ENCODE data around the gene MCC. TPM values are rescaled to one million over a fixed set of nuclear protein-coding genes. Genes with fewer than 3 reads are reported as not detected.

MCC gene
- total RNA-seq, 4 donors from 2014 or later: 1.2 to 133 (median 8.5) TPM

DNA sequence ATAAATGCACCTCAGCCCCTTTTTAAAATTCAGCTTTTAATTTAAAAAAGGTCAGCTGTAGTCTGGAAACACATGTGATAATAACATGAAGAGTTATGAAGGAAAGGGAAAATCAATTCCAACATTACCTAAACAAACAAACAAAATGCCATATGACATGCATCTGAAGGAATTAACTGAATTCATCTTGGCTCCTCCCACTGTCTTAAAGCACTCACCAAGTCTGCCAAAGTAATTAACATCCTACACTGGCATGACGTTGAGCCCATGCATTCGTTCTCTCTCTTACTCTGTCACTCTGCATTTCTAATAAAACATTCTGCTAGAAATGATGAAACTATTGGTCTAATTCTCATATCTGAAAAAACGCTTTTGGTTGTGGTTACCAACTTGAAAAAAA is 91.2 kb downstream of the MCC start:
- no peak overlapping the region for H3K27ac ChIP-seq
- TF ChIP-seq POLR2A (IDR thresholded peaks at IDR 0.05): no peak
- TF ChIP-seq, protein P1, sequence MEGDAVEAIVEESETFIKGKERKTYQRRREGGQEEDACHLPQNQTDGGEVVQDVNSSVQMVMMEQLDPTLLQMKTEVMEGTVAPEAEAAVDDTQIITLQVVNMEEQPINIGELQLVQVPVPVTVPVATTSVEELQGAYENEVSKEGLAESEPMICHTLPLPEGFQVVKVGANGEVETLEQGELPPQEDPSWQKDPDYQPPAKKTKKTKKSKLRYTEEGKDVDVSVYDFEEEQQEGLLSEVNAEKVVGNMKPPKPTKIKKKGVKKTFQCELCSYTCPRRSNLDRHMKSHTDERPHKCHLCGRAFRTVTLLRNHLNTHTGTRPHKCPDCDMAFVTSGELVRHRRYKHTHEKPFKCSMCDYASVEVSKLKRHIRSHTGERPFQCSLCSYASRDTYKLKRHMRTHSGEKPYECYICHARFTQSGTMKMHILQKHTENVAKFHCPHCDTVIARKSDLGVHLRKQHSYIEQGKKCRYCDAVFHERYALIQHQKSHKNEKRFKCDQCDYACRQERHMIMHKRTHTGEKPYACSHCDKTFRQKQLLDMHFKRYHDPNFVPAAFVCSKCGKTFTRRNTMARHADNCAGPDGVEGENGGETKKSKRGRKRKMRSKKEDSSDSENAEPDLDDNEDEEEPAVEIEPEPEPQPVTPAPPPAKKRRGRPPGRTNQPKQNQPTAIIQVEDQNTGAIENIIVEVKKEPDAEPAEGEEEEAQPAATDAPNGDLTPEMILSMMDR (IDR thresholded peaks at IDR 0.05): no peak
- H3K9me3 ChIP-seq: no peaks in the 10 kb centered on the region
- no peak for DNase-seq
- no peaks in the 10 kb centered on the region for H3K27me3 ChIP-seq
- H3K4me1 ChIP-seq: no peaks in the 10 kb centered on the region
- H3K36me3 ChIP-seq: no peaks in the 10 kb centered on the region
- H3K4me3 ChIP-seq: no peak overlapping the region

DNA sequence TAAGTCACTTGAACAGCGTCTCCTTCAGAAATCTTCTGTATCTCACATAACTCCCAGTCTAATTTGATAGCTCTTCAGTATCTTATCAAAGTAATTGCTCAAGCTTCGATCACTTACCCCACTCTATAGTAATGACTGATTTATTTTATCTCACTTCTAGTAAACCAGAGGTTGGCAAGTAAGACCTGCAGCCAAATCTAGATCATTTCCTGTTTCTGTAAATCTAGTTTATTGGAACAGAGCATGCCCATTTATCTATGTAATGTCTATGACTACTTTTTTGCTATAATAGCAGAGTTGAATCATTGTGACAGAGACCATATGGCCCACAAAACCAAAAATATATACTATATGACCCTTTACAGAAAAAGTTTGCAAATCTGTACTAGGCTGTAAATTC is 93.6 kb downstream of the MCC start:
- DNase-seq: no peak
- Histone ChIP-seq H3K27ac (no peak overlapping the region), H3K9me3 (no peaks in the 10 kb centered on the region), H3K36me3 (no peaks in the 10 kb centered on the region), H3K4me3 (no peak overlapping the region), H3K4me1 (no peaks in the 10 kb centered on the region), H3K27me3 (no peaks in the 10 kb centered on the region)
- TF ChIP-seq, protein P1 (IDR thresholded peaks at IDR 0.05): no peak
- TF ChIP-seq POLR2A (IDR thresholded peaks at IDR 0.05): no peak

DNA sequence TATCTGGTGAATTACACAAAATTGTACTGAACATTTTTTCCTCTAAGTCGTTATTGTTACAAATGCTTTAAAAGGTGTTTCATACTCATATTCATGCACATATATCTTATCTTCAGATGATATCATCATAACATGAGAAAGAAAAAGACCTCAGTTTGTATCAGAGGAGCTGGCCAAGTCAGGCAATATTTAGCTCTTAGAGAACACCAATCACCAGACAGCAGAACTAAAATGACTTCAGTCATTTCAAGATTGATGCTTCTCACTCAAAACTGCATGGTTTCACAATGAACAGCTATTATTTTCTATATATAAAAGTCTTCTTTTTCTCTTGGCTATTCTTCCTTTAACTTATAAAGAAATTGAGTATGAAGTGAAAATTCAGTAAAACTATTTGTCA is 98.0 kb downstream of the MCC start:
- Histone ChIP-seq H3K27ac (no peak overlapping the region), H3K9me3 (no peaks in the 10 kb centered on the region), H3K27me3 (no peaks in the 10 kb centered on the region), H3K36me3 (no peaks in the 10 kb centered on the region), H3K4me3 (no peak overlapping the region), H3K4me1 (no peaks in the 10 kb centered on the region)
- DNase-seq: no peak
- TF ChIP-seq POLR2A (IDR thresholded peaks at IDR 0.05): no peak
- TF ChIP-seq, protein P1 (IDR thresholded peaks at IDR 0.05): no peak

DNA sequence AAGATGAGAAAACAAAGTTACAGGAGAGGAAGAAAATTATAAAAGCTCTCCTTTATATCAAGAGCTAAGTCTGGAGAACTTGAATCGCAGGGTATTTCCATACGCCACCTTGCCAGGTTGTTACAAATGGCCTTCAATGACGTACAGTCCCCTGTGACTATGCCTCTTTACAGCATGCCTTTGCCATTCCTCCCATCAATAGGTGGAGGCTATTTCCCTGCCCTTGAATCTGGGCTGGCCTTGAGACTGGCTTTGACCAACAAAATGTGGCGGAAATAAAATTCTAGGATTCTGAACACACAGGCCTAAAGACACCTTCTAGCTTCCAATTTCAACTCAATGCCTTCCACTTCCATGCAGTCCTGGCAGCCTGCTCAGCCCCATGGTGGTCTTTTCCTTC is 99.1 kb downstream of the MCC start:
- TF ChIP-seq POLR2A (IDR thresholded peaks at IDR 0.05): no peak
- TF ChIP-seq, protein P1 (IDR thresholded peaks at IDR 0.05): no peak
- Histone ChIP-seq H3K9me3 (no peaks in the 10 kb centered on the region), H3K4me1 (no peaks in the 10 kb centered on the region), H3K4me3 (no peak overlapping the region), H3K27me3 (no peaks in the 10 kb centered on the region), H3K36me3 (no peaks in the 10 kb centered on the region), H3K27ac (no peak overlapping the region)
- no peak for DNase-seq

DNA sequence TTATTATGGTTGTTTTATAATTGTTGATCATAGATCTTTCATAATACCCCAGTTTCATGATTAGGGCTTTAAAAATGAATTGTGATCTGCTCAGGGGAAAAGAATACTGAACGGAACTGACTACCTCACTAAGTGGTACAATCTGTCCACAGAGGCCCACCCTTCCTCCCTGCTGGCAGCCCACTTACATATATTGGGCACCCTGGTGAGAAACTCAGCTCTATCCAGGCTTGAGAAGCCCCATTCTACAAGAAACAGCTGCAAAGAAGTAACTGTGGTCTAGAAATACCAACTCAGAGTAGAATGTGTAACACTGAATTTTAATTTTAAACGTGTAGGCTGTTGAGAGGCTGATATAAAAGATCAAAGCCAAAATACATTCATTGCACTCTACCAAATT is 100.4 kb downstream of the MCC start:
- Histone ChIP-seq H3K27me3 (no peaks in the 10 kb centered on the region), H3K4me3 (no peak overlapping the region), H3K36me3 (no peaks in the 10 kb centered on the region), H3K27ac (no peak overlapping the region), H3K9me3 (no peaks in the 10 kb centered on the region), H3K4me1 (no peaks in the 10 kb centered on the region)
- TF ChIP-seq, protein P1 (IDR thresholded peaks at IDR 0.05): no peak
- TF ChIP-seq POLR2A (IDR thresholded peaks at IDR 0.05): no peak
- no peak for DNase-seq

DNA sequence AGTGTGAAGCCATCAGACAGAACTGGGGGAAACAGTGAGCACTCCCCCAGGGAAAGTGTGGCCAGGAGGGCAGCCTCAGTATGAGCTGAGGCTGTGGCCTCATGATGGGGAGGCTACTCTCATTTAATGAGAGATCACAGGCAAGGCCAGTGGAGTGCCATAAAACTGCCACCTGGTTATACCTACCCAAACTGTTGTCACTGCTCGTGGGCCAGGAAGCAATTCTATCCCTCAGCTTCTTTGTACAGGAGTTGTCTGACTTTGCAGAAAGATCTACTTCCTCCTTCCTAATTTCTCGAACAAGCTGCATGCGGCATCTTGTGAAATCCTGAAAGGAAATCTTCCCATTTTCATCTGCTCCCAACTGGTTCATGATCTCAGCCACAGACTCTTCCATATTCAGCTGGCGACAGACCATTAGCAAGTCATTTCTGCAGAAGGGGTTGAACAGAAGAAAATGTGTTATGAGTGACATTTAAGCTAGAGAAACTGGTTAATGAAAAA is 103.4 kb downstream of the MCC start:
- Histone ChIP-seq H3K27ac (no peak overlapping the region), H3K27me3 (no peaks in the 10 kb centered on the region), H3K4me3 (no peak overlapping the region), H3K4me1 (no peaks in the 10 kb centered on the region), H3K36me3 (no peaks in the 10 kb centered on the region), H3K9me3 (no peaks in the 10 kb centered on the region)
- no peak for DNase-seq
- TF ChIP-seq, protein P1 (IDR thresholded peaks at IDR 0.05): no peak
- TF ChIP-seq POLR2A (IDR thresholded peaks at IDR 0.05): no peak
